Activated T-cell treated with anti-CD3 and anti-CD28 coated beads, Interleukin-2, amount 50 U/mL, for 72 hours (primary cell): ENCODE measurements around the gene POGLUT3. TPM values are rescaled to one million over a fixed set of nuclear protein-coding genes. Genes with fewer than 3 reads are reported as not detected.

Experiments used
- ATAC-seq, 2 donors: fragments of 150-1000 bp; cut with Tn5 transposase; replicated peaks in 1 of 2; 2 replicates each; pipeline ENCODE4 v1.10.0; 2021; ENCODE audit warnings: moderate library complexity in 2 of 2, mild to moderate bottlenecking in 1 of 2
- DNase-seq, 2 donors: peaks; one replicate each; pipeline ENCODE4 v3.0.0; 2021 to 2022; ENCODE audit warnings: mixed read lengths in 1 of 2
- H3K27ac Mint-ChIP-seq: one replicate; pipeline ENCODE4 v1.8.0; 2022; ENCODE audit warnings: mild to moderate bottlenecking, moderate library complexity, mixed read lengths
- H3K27me3 Mint-ChIP-seq: one replicate; pipeline ENCODE4 v1.8.0; 2022; ENCODE audit warnings: low read depth, mixed read lengths
- H3K36me3 Mint-ChIP-seq, 2 donors: one replicate each; pipeline ENCODE4 v1.8.0; 2022; ENCODE audit warnings: mixed read lengths in 2 of 2, mild to moderate bottlenecking in 1 of 2; ENCODE audit not compliant: insufficient read depth in 2 of 2
- H3K4me1 Mint-ChIP-seq: one replicate; pipeline ENCODE4 v1.8.0; 2022; ENCODE audit warnings: low read depth, mixed read lengths
- H3K4me3 Mint-ChIP-seq, 2 donors: one replicate each; pipeline ENCODE4 v1.8.0; 2022; ENCODE audit warnings: mild to moderate bottlenecking in 2 of 2, mixed read lengths in 2 of 2, moderate library complexity in 2 of 2
- H3K9me3 Mint-ChIP-seq, 2 donors: one replicate each; pipeline ENCODE4 v1.8.0; 2022; ENCODE audit warnings: mixed read lengths in 2 of 2
- total RNA-seq, 2 donors: library from RNA; stranded (reverse); gene quantifications; one replicate each; pipeline ENCODE4 v1.2.3, GENCODE V29; 2022

The POGLUT3 gene
- total RNA-seq, 2 donors from 2014 or later: 12.1 to 16.2 TPM

DNA sequence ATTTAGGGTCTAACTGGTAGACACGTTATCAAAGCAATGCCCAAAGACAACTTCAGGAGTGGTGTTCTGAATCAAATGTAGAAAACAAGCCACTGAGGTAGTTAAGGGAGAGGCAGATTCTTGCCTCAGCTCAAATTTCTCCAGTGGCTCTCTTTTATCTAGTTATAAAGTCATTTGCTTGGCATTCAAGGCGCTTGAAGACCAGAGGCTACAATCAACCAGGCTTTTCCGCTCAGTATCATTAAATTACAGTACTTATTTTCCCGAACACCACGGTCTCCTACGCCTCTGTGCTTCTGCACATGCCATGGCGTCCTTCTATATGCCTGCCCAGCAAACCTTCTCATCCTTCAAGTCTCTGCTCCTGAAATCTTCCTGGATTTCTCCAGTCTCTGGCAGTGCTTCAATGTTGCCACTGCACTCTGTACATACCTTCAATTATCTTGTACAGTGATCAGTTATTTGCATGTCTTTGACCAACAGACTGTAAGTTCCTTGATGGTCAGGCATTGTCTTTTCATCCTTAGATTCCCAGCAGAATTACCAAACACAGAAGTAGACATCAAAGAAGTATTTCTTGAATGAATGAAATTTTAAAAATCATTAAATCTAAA is 1.4 kb downstream of the POGLUT3 start:
- H3K4me3 Mint-ChIP-seq: peak overlapping the region; percentile 81 to 98
- H3K27me3 Mint-ChIP-seq: no peaks in the 10 kb centered on the region
- DNase-seq (no peak), ATAC-seq (no peak)
- H3K9me3 Mint-ChIP-seq: no peaks in the 10 kb centered on the region
- peaks cover 0 to 1% of the 10 kb centered on the region in 2 donors for H3K36me3 Mint-ChIP-seq
- H3K4me1 Mint-ChIP-seq: peaks cover 19% of the 10 kb centered on the region
- H3K27ac Mint-ChIP-seq: peak overlapping the region; percentile 23

DNA sequence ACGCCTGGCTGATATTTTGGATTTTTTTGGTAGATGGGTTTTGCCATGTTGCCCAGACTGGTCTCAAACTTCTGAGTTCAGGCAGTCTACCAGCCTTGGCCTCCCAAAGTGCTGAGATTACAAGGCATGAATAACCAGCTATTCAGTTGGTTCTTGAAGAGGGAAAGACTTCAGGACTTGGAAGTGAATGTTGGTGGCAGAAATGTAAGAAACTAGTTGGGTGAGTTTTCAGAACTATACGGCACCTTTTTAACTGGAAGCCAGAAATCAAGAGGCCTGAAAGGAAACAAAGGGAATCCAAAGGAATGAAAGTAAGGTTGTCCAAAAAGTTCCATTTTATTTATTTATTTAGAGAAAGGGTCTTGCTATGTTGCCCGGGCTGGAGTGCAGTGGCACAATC is 2.9 kb downstream of the POGLUT3 start:
- Mint-ChIP-seq H3K36me3 (peaks cover 0 to 1% of the 10 kb centered on the region in 2 donors), H3K27me3 (no peaks in the 10 kb centered on the region), H3K4me1 (peaks cover 19% of the 10 kb centered on the region), H3K9me3 (no peaks in the 10 kb centered on the region), H3K27ac (no peak overlapping the region), H3K4me3 (no peak overlapping the region)
- no peak for ATAC-seq
- no peak for DNase-seq

GRCh38 chr11:108494182-108494581 is 4.0 kb downstream of the POGLUT3 start:
- ATAC-seq (no peak), DNase-seq (no peak)
- H3K4me3 Mint-ChIP-seq: no peak overlapping the region
- no peak overlapping the region for H3K27ac Mint-ChIP-seq
- no peaks in the 10 kb centered on the region for H3K27me3 Mint-ChIP-seq
- no peaks in the 10 kb centered on the region for H3K9me3 Mint-ChIP-seq
- H3K4me1 Mint-ChIP-seq: peaks cover 19% of the 10 kb centered on the region
- H3K36me3 Mint-ChIP-seq: peaks cover 0 to 1% of the 10 kb centered on the region in 2 donors

DNA sequence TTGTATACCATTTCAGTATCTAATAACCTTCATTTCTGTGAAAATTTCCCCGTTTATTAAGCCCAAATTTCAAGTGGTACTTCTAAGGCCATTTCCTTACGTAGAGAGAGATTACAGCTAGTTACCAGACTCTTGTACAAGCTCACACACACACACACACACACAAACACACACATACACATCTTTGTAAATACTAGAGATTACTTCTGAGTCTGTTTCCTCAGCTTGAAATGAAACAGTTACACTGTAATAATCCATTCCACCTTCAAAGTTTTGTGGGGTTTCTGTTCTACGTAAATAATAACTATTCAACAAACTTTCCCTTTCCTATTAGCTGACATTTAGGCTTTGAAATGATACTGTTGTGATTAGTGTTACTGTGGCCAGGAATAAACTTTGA is 6.2 kb downstream of the POGLUT3 start:
- no peak overlapping the region for H3K4me3 Mint-ChIP-seq
- no peaks in the 10 kb centered on the region for H3K9me3 Mint-ChIP-seq
- no peaks in the 10 kb centered on the region for H3K27me3 Mint-ChIP-seq
- H3K4me1 Mint-ChIP-seq: peaks cover 10% of the 10 kb centered on the region
- DNase-seq (no peak), ATAC-seq (no peak)
- H3K36me3 Mint-ChIP-seq: peaks cover 0 to 3% of the 10 kb centered on the region in 2 donors
- no peak overlapping the region for H3K27ac Mint-ChIP-seq

DNA sequence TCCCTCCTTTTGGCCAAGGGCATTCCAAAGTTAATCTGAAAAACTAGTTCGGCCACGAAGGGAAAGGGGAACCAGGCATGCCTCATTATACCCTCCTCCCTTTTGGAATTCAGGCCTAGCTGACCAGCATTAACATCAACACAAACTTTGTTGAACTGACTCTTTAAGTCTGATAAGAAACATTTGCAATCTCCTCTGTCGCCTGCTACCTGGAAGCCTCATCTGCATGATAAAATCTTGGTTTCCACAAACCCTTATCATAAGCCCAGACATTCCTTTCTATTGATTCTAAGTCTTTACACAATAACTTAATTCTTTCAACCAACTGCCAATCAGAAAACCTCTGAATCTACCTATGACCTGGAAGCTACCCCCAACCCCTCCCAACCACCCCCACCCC is 11.4 kb downstream of the POGLUT3 start:
- no peak for DNase-seq
- Mint-ChIP-seq H3K4me3 (no peak overlapping the region), H3K36me3 (peaks cover 0 to 7% of the 10 kb centered on the region in 2 donors), H3K9me3 (no peaks in the 10 kb centered on the region), H3K27ac (no peak overlapping the region), H3K4me1 (no peaks in the 10 kb centered on the region), H3K27me3 (no peaks in the 10 kb centered on the region)
- ATAC-seq: no peak

DNA sequence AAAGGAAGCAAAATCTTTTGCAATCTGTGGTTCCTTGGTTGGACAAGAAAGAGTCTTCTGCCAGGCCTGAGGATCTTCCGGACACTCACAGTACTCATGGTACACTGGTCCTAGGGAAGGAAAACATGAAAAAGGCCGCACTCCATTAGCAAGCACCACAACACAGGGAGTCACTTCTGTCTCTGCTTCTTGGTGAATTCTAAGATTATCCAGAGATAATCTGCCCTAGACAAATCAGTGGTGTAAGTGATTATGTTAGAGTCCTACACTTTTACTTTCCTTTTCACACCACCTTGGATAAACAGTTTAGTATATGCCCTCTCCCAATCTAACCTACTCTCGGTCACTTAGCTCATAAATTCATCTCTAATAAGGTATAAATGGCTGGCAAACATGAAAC is 11.9 kb downstream of the POGLUT3 start:
- Mint-ChIP-seq H3K9me3 (no peaks in the 10 kb centered on the region), H3K27me3 (no peaks in the 10 kb centered on the region), H3K4me3 (no peak overlapping the region), H3K27ac (no peak overlapping the region), H3K36me3 (peaks cover 0 to 7% of the 10 kb centered on the region in 2 donors), H3K4me1 (no peaks in the 10 kb centered on the region)
- ATAC-seq (no peak), DNase-seq (no peak)

- no peaks in the 10 kb centered on the region for H3K4me1 Mint-ChIP-seq
- DNase-seq: no peak
- H3K4me3 Mint-ChIP-seq: no peak overlapping the region
- H3K27me3 Mint-ChIP-seq: no peaks in the 10 kb centered on the region
- ATAC-seq: no peak
- no peaks in the 10 kb centered on the region for H3K9me3 Mint-ChIP-seq
- H3K36me3 Mint-ChIP-seq: peaks cover 0 to 7% of the 10 kb centered on the region in 2 donors
- no peak overlapping the region for H3K27ac Mint-ChIP-seq
Observed at GRCh38 chr11:108483163-108483562, 15.0 kb downstream of the POGLUT3 start.

DNA sequence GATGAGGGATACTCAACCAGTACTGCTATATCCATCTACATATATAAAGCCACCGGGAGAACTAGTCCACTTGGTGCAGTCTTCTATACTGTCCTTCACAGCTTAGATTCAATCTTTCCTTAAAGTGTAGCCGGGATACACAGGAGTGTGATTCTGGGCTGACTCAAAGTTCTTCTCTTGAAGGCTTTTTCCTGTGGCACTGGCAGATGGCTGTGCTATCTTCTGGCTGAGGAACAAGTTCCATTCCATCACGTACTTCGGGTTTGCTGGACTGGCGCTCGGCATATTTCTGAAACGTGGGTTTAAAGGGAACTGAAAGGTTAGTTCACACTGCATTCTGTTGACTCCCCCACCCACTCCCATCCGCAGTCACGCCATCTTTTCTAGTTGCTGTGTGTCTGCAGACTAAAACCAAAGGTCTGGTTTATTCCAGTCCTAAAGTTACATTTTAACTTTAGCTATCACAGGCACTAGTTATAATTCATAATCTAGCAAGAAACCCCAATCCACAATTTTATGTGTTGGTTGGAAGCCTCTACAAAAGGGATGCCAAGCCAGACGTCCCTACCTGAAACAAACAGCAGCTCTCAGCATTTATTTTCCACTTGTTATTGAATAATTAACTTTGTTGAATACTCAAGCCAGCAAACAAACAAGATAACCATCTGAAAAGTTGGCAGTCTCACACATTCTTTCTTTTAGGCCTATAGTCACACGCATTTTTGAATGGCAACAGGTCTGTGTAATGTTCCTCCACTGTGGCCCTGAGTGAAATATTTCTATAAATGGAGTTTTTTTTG is 23.3 kb downstream of the POGLUT3 start:
- Mint-ChIP-seq H3K36me3 (peaks cover 0 to 4% of the 10 kb centered on the region in 2 donors), H3K27ac (no peak overlapping the region)

GRCh38 chr11:108472681-108473080 is 25.5 kb downstream of the POGLUT3 start:
- ATAC-seq (no peak), DNase-seq (no peak)
- Mint-ChIP-seq H3K27ac (no peak overlapping the region), H3K27me3 (no peaks in the 10 kb centered on the region), H3K4me3 (no peak overlapping the region), H3K9me3 (no peaks in the 10 kb centered on the region), H3K4me1 (peaks cover 6% of the 10 kb centered on the region), H3K36me3 (peaks cover 0 to 4% of the 10 kb centered on the region in 2 donors)

More for the DNA sequence above, 23.3 kb downstream of the POGLUT3 start:
- H3K4me3 Mint-ChIP-seq: no peak overlapping the region
- no peak for ATAC-seq
- no peak for DNase-seq
- no peaks in the 10 kb centered on the region for H3K9me3 Mint-ChIP-seq
- H3K27me3 Mint-ChIP-seq: no peaks in the 10 kb centered on the region
- no peaks in the 10 kb centered on the region for H3K4me1 Mint-ChIP-seq

- Mint-ChIP-seq H3K27me3 (no peaks in the 10 kb centered on the region), H3K27ac (no peak overlapping the region), H3K4me3 (peak overlapping the region in 1 of 2 donors; percentile 67)
Observed at GRCh38 chr11:108468478-108468864, 29.7 kb downstream of the POGLUT3 start.

DNA sequence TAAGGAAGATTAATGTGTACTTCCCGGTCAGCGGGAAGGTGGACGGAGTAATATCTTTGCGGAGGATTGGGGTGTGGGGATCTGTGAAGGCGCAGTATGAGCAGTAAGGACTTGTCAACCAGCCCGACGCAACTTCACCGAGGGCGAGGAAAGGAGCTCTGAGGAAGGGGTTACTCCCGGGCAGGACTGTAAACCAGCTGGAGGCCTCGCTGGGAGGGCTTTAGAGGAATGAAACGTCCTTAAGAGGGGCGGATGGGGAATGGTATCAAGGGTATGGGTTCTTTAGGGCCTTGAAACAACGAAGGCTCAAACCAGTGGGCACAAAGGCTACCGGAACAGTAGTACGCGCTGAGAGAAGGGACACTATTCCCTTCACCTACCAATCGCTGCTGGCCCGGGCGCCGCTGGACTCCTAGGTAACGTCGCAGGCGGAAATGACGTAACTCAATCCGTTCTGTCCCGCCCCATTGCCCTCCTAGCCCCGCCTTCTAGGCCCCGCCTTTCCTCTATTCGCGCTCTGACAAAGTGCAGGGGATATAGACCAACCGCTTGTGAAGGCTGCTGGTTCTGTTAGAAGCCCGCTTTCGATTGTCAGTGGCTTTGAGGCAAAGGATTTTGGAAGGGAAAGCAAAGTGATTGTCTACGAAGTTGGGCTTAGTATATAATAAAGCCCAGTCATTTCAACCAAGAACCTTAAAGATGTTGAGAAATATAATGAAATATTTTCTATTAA is 30.9 kb downstream of the POGLUT3 start, which contains the start of gene C11orf65:
Gene C11orf65, minus strand, starts transcription at position 439 of the 733 bp plus-strand sequence. CDS start 5,970 bp downstream, outside the sequence.
- Mint-ChIP-seq H3K9me3 (no peaks in the 10 kb centered on the region), H3K4me3 (peak within 1 kb of the TSS; percentile 92 to 94), H3K27me3 (no peaks in the 10 kb centered on the region), H3K4me1 (peaks cover 14% of the 10 kb centered on the region), H3K36me3 (peaks cover 3 to 8% of the 10 kb centered on the region in 2 donors), H3K27ac (peak within 1 kb of the TSS; percentile 98)
- ATAC-seq (peak; percentile 99), DNase-seq (peak; percentile 95 to 96)

More at GRCh38 chr11:108468478-108468864, 29.7 kb downstream of the POGLUT3 start:
- no peak for ATAC-seq
- DNase-seq: no peak
- Mint-ChIP-seq H3K4me1 (peaks cover 14% of the 10 kb centered on the region), H3K36me3 (peaks cover 3 to 8% of the 10 kb centered on the region in 2 donors), H3K9me3 (no peaks in the 10 kb centered on the region)

- no peaks in the 10 kb centered on the region for H3K27me3 Mint-ChIP-seq
- DNase-seq (peak in 1 of 2 donors; percentile 4), ATAC-seq (no peak)
- H3K4me1 Mint-ChIP-seq: peaks cover 14% of the 10 kb centered on the region
- peaks cover 3 to 8% of the 10 kb centered on the region in 2 donors for H3K36me3 Mint-ChIP-seq
- H3K4me3 Mint-ChIP-seq: peak overlapping the region; percentile 92 to 94
- H3K9me3 Mint-ChIP-seq: no peaks in the 10 kb centered on the region
- H3K27ac Mint-ChIP-seq: peak overlapping the region; percentile 98
Observed at GRCh38 chr11:108466405-108466804, 31.8 kb downstream of the POGLUT3 start.
